GM15510 (cell line): ENCODE measurements around the gene RPE65.

Experiments
- POLR2A ChIP-seq: IDR thresholded peaks from 3 replicates; pipeline ENCODE4 v1.6.1; 2011; ENCODE audit warnings: borderline replicate concordance; ENCODE audit not compliant: insufficient read length; ENCODE audit errors: extremely low read depth

Gene RPE65

GRCh38 chr1:68449901-68450300 lies at the start of gene RPE65:
RPE65 (minus strand) TSS chr1:68449954; CDS start chr1:68449905, 49 bp downstream.
- no peak for TF ChIP-seq POLR2A

GRCh38 chr1:68497358-68497698 lies 47.6 kb upstream of the RPE65 start:
- TF ChIP-seq POLR2A, result no peak

- TF ChIP-seq POLR2A, result peak; percentile 75
Observed at GRCh38 chr1:68496680-68497357, 47.1 kb upstream of the RPE65 start, which contains the start of gene DEPDC1. DEPDC1 (minus strand) TSS chr1:68497082; CDS start chr1:68496999, 83 bp downstream.

- no peak for TF ChIP-seq POLR2A
Observed at GRCh38 chr1:68495968-68496679, 46.4 kb upstream of the RPE65 start.

GRCh38 chr1:68495532-68495931 lies 45.8 kb upstream of the RPE65 start:
- no peak for TF ChIP-seq POLR2A

- no peak for TF ChIP-seq POLR2A
Observed at GRCh38 chr1:68493193-68493592, 43.4 kb upstream of the RPE65 start.

DNA sequence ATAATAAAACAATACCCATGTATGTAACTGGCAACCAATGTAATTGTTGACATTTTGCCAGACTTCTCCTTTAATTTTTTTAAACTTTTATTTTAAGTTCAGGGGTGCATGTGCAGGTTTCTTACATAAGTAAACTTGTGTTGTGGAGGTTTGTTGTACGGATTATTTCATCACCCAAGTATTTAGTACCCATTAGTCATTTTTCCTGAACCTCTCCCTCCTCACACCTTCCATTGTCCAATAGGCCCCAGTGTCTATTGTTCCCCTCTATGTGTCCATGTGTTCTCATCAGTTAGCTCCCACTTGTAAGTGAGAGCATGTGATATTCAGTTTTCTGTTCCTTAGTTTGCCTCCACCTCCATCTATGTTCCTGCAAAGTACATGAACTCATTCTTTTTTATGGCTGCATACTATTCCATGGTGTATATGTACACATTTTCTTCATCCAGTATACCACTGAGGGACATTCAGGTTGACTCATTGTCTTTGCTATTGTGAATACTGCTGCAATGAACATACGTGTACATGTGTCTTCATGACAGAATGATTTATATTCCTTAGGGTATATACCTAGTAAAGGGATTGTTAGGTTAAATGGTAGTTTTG lies 40.4 kb upstream of the RPE65 start:
- TF ChIP-seq POLR2A, result no peak

DNA sequence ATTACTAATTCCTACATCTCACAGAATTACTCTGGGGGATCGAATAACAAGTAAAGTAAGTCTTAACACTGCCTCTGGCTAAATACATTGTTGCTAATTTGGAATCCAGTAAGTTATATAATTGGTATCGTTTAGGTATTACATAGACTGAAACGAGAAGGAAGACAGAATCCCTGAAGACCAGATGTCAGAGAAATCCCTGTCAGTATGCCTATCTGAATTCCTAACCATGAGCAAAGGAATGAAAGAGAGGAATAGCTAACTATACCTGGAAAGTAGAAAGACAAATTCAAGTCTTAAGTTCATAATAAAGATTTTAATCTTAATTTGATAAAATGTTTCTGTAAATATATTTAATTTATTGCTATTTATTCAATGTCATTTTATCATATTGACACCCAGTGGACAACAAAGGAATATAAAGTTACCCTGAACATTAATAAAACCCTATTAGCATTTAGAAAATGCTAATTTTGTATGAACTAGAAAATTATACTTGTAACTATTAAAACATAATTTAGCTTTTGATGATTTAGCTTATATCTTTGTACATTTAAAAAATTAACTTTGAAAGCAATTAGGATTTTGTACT lies 35.8 kb upstream of the RPE65 start:
- TF ChIP-seq POLR2A, result no peak

DNA sequence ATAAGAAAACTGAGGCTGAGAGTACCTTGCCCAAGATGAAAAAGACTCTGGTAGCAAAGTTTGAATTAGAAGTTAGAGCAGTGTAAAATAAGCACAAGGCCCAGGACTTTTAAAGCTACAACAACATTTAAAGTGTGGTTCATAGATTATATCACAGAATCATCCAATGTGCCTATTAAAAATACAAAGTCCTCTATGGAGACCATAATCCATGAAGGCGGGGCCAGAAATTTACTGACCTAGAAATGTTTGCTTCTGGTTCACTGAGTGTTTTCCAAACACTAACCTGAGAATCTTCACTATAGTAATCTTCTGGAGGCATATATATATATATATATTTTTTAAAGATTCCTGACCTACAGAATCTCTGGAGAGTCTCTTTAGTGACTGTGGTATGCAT lies 34.9 kb upstream of the RPE65 start:
- no peak for TF ChIP-seq POLR2A

- no peak for TF ChIP-seq POLR2A
Observed at GRCh38 chr1:68481041-68481440, 31.3 kb upstream of the RPE65 start.

GRCh38 chr1:68479501-68479900 lies 29.7 kb upstream of the RPE65 start:
- TF ChIP-seq POLR2A, result no peak

GRCh38 chr1:68478662-68479061 lies 28.9 kb upstream of the RPE65 start:
- TF ChIP-seq POLR2A, result no peak

DNA sequence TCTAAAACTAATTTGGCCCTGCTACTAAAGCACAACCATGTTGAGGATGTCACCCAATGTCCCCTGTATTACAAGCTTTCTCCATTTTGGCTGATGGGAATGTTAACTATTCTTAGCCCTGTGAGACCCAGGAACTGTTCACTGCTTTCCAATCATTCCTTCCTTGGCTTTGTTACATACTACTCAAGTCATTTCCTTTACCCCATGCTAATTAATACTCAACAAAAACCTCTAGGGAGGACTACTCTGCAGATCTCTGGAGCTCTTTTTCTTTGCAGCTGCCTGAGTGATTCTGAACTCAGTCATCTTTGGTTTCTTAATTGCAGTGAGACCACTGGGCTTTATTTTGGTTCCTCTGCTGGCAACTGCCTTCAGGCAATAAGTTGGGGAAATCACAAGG lies 23.3 kb upstream of the RPE65 start:
- TF ChIP-seq POLR2A, result no peak

GRCh38 chr1:68470388-68470970 lies 20.7 kb upstream of the RPE65 start:
- no peak for TF ChIP-seq POLR2A

DNA sequence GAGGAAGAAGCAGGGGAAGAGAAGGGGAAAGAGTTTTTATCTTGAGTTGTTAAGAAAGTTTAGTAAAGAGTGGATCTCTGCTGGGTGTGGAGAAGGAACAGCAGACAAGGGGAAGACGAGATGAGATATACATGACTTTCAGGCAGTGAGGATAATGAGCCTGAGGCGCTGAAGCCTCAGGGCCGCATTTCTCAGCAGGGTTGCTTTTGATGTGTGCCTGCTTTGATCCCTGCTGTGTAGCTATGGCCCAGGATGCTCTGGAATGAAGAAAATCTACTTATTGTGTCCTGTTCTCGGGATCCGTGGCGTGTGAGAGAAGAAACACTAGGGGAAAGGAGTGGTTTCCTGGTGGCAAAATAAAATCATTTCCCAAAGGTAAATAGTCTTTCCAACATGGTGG lies 15.1 kb upstream of the RPE65 start:
- TF ChIP-seq POLR2A, result no peak
